GM19452 (cell line): ENCODE data around the gene NLRP12.
"Not testable (repeated sequence)": the region's sequence is repeated elsewhere in the genome, so short reads cannot be mapped to it uniquely, and the experiment has no call there.

Experiments
- ATAC-seq: cut with Tn5 transposase; IDR thresholded peaks from one replicate; pipeline ENCODE4 v1.9.1; 2021; ENCODE audit not compliant: unreplicated experiment

Gene NLRP12

GRCh38 chr19:53832861-53833260, 8.7 kb upstream of the NLRP12 start:
- not testable (repeated sequence) for ATAC-seq

GRCh38 chr19:53828531-53828930, 4.4 kb upstream of the NLRP12 start:
- no peak for ATAC-seq

GRCh38 chr19:53826876-53827275, 2.8 kb upstream of the NLRP12 start:
- no peak for ATAC-seq

GRCh38 chr19:53823380-53824120, 564 bp downstream of the NLRP12 start:
- ATAC-seq, result no peak

- no peak for ATAC-seq
Measured at GRCh38 chr19:53819861-53820260, 4.3 kb downstream of the NLRP12 start.

GRCh38 chr19:53818756-53819155, 5.4 kb downstream of the NLRP12 start:
- no peak for ATAC-seq

- no peak for ATAC-seq
Measured at GRCh38 chr19:53813996-53814395, 10.1 kb downstream of the NLRP12 start.

- ATAC-seq, result no peak
Measured at GRCh38 chr19:53812335-53812734, 11.8 kb downstream of the NLRP12 start.

GRCh38 chr19:53810891-53811290, 13.2 kb downstream of the NLRP12 start:
- ATAC-seq, result no peak

- ATAC-seq, result no peak
Measured at GRCh38 chr19:53810187-53810546, 13.9 kb downstream of the NLRP12 start.

- no peak for ATAC-seq
Measured at GRCh38 chr19:53809518-53810186, 14.5 kb downstream of the NLRP12 start.

- ATAC-seq, result no peak
Measured at GRCh38 chr19:53808710-53809125, 15.4 kb downstream of the NLRP12 start.

- no peak for ATAC-seq
Measured at GRCh38 chr19:53801257-53801656, 22.9 kb downstream of the NLRP12 start.

GRCh38 chr19:53795019-53795418, 29.1 kb downstream of the NLRP12 start:
- ATAC-seq, result no peak

GRCh38 chr19:53792721-53793433, 31.2 kb downstream of the NLRP12 start:
- ATAC-seq, result peak; percentile 75

GRCh38 chr19:53789708-53790678, 34.1 kb downstream of the NLRP12 start:
- ATAC-seq, result no peak

GRCh38 chr19:53787266-53787665, 36.8 kb downstream of the NLRP12 start:
- no peak for ATAC-seq

- no peak for ATAC-seq
Measured at GRCh38 chr19:53786744-53787143, 37.4 kb downstream of the NLRP12 start.

- ATAC-seq, result no peak
Measured at GRCh38 chr19:53785196-53785889, 38.8 kb downstream of the NLRP12 start.

GRCh38 chr19:53782698-53783097, 41.4 kb downstream of the NLRP12 start:
- ATAC-seq, result no peak
